ENCODE results near the gene CDKAL1.

The CDKAL1 gene

DNA sequence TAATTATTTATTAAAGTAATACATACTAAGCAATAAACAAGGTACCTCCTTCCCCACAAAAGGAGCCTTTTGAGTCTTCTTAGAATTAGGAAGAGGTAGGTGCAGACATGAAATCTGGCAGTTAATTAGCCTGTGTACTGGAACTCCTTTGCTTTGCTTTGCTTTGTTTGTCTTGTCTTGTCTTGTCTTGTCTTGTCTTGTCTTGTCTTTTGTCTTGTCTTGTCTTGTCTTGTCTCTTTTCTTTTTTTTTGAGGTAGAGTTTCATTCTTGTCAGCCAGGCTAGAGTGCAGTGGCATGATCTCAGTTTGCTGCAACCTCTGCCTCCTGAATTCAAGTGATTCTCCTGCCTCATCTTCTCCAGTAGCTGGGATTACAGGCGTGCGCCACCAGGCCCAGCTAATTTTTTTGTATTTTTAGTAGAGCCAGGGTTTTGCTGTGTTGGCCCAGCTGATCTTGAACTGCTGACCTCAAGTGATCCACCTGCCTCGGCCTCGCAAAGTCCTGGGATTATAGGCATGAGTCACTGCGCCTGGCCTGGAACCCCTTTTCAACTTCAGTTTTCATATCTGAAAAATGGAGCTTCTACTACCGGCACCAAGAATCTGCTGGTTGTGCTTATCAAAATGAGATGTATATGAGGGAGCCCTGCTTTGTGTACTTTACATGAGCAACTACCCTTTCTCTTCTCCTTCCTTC lies 301.2 kb downstream of the CDKAL1 start:
- TF ChIP-seq ZNF70 (CRISPR knock-in tag; IDR thresholded peaks at IDR 0.05) (no peak), GLIS3 (CRISPR knock-in tag; IDR thresholded peaks at IDR 0.05) (no peak), BACH2 (CRISPR knock-in tag; IDR thresholded peaks at IDR 0.05; ENCODE audit: borderline replicate concordance) (no peak), ZNF565 (CRISPR knock-in tag; conservative IDR thresholded peaks at IDR 0.05; ENCODE audit: low read depth) (no peak), ZNF8 (CRISPR knock-in tag; IDR thresholded peaks at IDR 0.05) (no peak), ISL1 (CRISPR knock-in tag; IDR thresholded peaks at IDR 0.05) (no peak), TOX (CRISPR knock-in tag; IDR thresholded peaks at IDR 0.05; ENCODE audit: borderline replicate concordance) (no peak), ZFP30 (CRISPR knock-in tag; IDR thresholded peaks at IDR 0.05) (no peak), ARNTL (CRISPR knock-in tag; IDR thresholded peaks at IDR 0.05; ENCODE audit: borderline replicate concordance, low read depth) (no peak), ESRRG (CRISPR knock-in tag; IDR thresholded peaks at IDR 0.05) (no peak), PPARA (CRISPR knock-in tag; IDR thresholded peaks at IDR 0.05; ENCODE audit: borderline replicate concordance) (no peak), SNAI2 (CRISPR knock-in tag; IDR thresholded peaks at IDR 0.05) (no peak), RARB (CRISPR knock-in tag; IDR thresholded peaks at IDR 0.05) (no peak), ZC3H10 (CRISPR knock-in tag; IDR thresholded peaks at IDR 0.05) (no peak)
- TF ChIP-seq, protein P1, sequence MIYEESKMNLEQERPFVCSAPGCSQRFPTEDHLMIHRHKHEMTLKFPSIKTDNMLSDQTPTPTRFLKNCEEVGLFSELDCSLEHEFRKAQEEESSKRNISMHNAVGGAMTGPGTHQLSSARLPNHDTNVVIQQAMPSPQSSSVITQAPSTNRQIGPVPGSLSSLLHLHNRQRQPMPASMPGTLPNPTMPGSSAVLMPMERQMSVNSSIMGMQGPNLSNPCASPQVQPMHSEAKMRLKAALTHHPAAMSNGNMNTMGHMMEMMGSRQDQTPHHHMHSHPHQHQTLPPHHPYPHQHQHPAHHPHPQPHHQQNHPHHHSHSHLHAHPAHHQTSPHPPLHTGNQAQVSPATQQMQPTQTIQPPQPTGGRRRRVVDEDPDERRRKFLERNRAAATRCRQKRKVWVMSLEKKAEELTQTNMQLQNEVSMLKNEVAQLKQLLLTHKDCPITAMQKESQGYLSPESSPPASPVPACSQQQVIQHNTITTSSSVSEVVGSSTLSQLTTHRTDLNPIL (CRISPR knock-in tag; IDR thresholded peaks at IDR 0.05; ENCODE audit: low read depth), result no peak
- TF ChIP-seq, protein P2, sequence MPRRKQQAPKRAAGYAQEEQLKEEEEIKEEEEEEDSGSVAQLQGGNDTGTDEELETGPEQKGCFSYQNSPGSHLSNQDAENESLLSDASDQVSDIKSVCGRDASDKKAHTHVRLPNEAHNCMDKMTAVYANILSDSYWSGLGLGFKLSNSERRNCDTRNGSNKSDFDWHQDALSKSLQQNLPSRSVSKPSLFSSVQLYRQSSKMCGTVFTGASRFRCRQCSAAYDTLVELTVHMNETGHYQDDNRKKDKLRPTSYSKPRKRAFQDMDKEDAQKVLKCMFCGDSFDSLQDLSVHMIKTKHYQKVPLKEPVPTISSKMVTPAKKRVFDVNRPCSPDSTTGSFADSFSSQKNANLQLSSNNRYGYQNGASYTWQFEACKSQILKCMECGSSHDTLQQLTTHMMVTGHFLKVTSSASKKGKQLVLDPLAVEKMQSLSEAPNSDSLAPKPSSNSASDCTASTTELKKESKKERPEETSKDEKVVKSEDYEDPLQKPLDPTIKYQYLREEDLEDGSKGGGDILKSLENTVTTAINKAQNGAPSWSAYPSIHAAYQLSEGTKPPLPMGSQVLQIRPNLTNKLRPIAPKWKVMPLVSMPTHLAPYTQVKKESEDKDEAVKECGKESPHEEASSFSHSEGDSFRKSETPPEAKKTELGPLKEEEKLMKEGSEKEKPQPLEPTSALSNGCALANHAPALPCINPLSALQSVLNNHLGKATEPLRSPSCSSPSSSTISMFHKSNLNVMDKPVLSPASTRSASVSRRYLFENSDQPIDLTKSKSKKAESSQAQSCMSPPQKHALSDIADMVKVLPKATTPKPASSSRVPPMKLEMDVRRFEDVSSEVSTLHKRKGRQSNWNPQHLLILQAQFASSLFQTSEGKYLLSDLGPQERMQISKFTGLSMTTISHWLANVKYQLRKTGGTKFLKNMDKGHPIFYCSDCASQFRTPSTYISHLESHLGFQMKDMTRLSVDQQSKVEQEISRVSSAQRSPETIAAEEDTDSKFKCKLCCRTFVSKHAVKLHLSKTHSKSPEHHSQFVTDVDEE (CRISPR knock-in tag; IDR thresholded peaks at IDR 0.05), result no peak
- ATAC-seq, result no peak

DNA sequence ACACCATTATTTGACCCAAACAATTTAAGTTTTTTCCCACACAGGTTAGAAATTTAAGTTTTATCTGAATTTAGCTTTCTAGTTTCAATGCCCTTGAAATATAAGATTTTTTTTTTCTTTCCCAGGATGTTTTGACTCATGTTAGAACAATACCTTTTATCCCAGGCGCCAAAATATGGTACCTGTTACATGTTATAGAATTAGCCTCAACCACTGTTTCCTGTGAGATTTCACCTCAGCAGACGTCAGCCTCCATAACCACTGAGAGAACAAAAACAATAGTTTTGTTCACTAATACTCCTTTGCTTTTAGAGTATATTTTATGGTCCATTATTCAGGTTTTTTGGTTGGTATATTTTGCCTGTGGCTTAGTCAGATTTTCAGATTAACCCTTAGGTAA lies 302.9 kb downstream of the CDKAL1 start:
- ATAC-seq, result no peak
- TF ChIP-seq ISL1 (CRISPR knock-in tag; IDR thresholded peaks at IDR 0.05) (no peak), ESRRG (CRISPR knock-in tag; IDR thresholded peaks at IDR 0.05) (no peak), ARNTL (CRISPR knock-in tag; IDR thresholded peaks at IDR 0.05; ENCODE audit: borderline replicate concordance, low read depth) (no peak), ZFP30 (CRISPR knock-in tag; IDR thresholded peaks at IDR 0.05) (no peak), ZNF8 (CRISPR knock-in tag; IDR thresholded peaks at IDR 0.05) (no peak), ZFP3 (CRISPR knock-in tag; IDR thresholded peaks at IDR 0.05) (no peak), ZNF565 (CRISPR knock-in tag; conservative IDR thresholded peaks at IDR 0.05; ENCODE audit: low read depth) (no peak), OSR1 (CRISPR knock-in tag; IDR thresholded peaks at IDR 0.05) (no peak), BACH2 (CRISPR knock-in tag; IDR thresholded peaks at IDR 0.05; ENCODE audit: borderline replicate concordance) (no peak), TCF4 (CRISPR knock-in tag; IDR thresholded peaks at IDR 0.05; ENCODE audit: borderline replicate concordance) (no peak), RARB (CRISPR knock-in tag; IDR thresholded peaks at IDR 0.05) (no peak), PPARA (CRISPR knock-in tag; IDR thresholded peaks at IDR 0.05; ENCODE audit: borderline replicate concordance) (no peak)
- TF ChIP-seq, protein P3, sequence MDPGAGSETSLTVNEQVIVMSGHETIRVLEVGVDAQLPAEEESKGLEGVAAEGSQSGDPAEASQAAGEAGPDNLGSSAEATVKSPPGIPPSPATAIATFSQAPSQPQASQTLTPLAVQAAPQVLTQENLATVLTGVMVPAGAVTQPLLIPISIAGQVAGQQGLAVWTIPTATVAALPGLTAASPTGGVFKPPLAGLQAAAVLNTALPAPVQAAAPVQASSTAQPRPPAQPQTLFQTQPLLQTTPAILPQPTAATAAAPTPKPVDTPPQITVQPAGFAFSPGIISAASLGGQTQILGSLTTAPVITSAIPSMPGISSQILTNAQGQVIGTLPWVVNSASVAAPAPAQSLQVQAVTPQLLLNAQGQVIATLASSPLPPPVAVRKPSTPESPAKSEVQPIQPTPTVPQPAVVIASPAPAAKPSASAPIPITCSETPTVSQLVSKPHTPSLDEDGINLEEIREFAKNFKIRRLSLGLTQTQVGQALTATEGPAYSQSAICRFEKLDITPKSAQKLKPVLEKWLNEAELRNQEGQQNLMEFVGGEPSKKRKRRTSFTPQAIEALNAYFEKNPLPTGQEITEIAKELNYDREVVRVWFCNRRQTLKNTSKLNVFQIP (CRISPR knock-in tag; IDR thresholded peaks at IDR 0.05; ENCODE audit: borderline replicate concordance, low read depth), result no peak
- TF ChIP-seq, protein P2 (CRISPR knock-in tag; IDR thresholded peaks at IDR 0.05), result no peak
- TF ChIP-seq, protein P1 (CRISPR knock-in tag; IDR thresholded peaks at IDR 0.05; ENCODE audit: low read depth), result no peak

Data from SK-N-SH treated with all-trans-retinoic acid at 6 μM for 48 hours (cell line).